CD4-positive, alpha-beta T cell (primary cell): ENCODE results near the gene LPAR6. TPM values are rescaled to one million over a fixed set of nuclear protein-coding genes. Genes with fewer than 3 reads are reported as not detected.

Source experiments
- ATAC-seq: fragments of 200-7000 bp; cut with Tn5 transposase; one replicate; pipeline ENCODE4 v1.10.0; 2022; ENCODE audit warnings: mild to moderate bottlenecking; ENCODE audit not compliant: poor library complexity
- CTCF ChIA-PET: fragments of 350-600 bp; sonication (Branson Sonifier 250); formaldehyde crosslinking; loops from one replicate; lab custom pipeline; 2021; ENCODE audit warnings: antibody characterized with exemption, inconsistent platforms; lab: Charles Lee
- POLR2A ChIA-PET: fragments of 350-600 bp; sonication (Branson Sonifier 250); formaldehyde crosslinking; loops from one replicate; lab custom pipeline; 2021; ENCODE audit warnings: antibody characterized with exemption, inconsistent platforms; lab: Charles Lee
- DNase-seq, 14 experiments: peaks; one replicate each; pipeline ENCODE4 v3.0.0-alpha.2; 2013 to 2020; ENCODE audit warnings: mixed read lengths in 2 of 14
- H3K27ac ChIP-seq, 2 donors: one replicate each; pipeline versions ENCODE4 v1.5.1 to v1.7.0; 2013; ENCODE audit warnings: low read length in 2 of 2, low read depth in 1 of 2, mild to moderate bottlenecking in 1 of 2
- H3K27me3 ChIP-seq, 2 experiments: 1 replicate in 1 of 2; 2 replicates in 1 of 2; pipeline versions ENCODE4 v1.6.1 to v1.7.0; 2013; ENCODE audit warnings: low read length in 2 of 2, control low read depth in 1 of 2, mild to moderate bottlenecking in 1 of 2, moderate library complexity in 1 of 2; ENCODE audit not compliant: insufficient read depth in 2 of 2, control insufficient read depth in 1 of 2
- H3K36me3 ChIP-seq: one replicate; pipeline ENCODE4 v1.6.1; 2013; ENCODE audit warnings: low read length, control low read depth; ENCODE audit not compliant: insufficient read depth
- H3K4me1 ChIP-seq: one replicate; pipeline ENCODE4 v1.6.1; 2013; ENCODE audit warnings: low read length, control low read depth; ENCODE audit not compliant: insufficient read depth
- H3K4me3 ChIP-seq: one replicate; pipeline ENCODE4 v1.5.1; 2013; ENCODE audit warnings: mild to moderate bottlenecking, low read length, moderate library complexity
- H3K9me3 ChIP-seq, 2 experiments: 1 replicate in 1 of 2; 2 replicates in 1 of 2; pipeline versions ENCODE4 v1.6.1 to v1.7.0; 2013; ENCODE audit warnings: low read length in 2 of 2, mild to moderate bottlenecking in 2 of 2, control low read depth in 1 of 2, moderate library complexity in 1 of 2; ENCODE audit not compliant: control insufficient read depth in 1 of 2, insufficient read depth in 1 of 2
- H3K27ac Mint-ChIP-seq: one replicate; pipeline ENCODE4 v1.8.0; 2020; ENCODE audit warnings: mixed read lengths
- H3K27me3 Mint-ChIP-seq: one replicate; pipeline ENCODE4 v1.8.0; 2021; ENCODE audit warnings: mixed read lengths
- H3K36me3 Mint-ChIP-seq: one replicate; pipeline ENCODE4 v1.8.0; 2021; ENCODE audit warnings: low read depth, mixed read lengths
- H3K4me1 Mint-ChIP-seq: one replicate; pipeline ENCODE4 v1.8.0; 2021; ENCODE audit warnings: low read depth, mixed read lengths
- H3K4me3 Mint-ChIP-seq: one replicate; pipeline ENCODE4 v1.8.0; 2020; ENCODE audit warnings: mild to moderate bottlenecking, mixed read lengths
- H3K9me3 Mint-ChIP-seq: one replicate; pipeline ENCODE4 v1.8.0; 2020; ENCODE audit warnings: mixed read lengths
- CTCF ChIP-seq: fragments of 200-600 bp; IDR thresholded peaks from one replicate; pipeline ENCODE4 v1.8.0; 2022; ENCODE audit warnings: antibody characterized with exemption, mild to moderate bottlenecking
- intact Hi-C, 2 experiments: fragments of 100-400 bp; cut with DNase I in 1 of 2; cut with micrococcal nuclease in 1 of 2; formaldehyde crosslinking; loops; one replicate each; pipeline versions ENCODE4 v1.15.1 to v1.9.0; 2023 to 2025; cut with DNase I, micrococcal nuclease
- total RNA-seq, 174 experiments: library from RNA in 2 of 174; stranded (reverse) in 2 of 174; gene quantifications; one replicate each; pipeline ENCODE4 v1.2.3 and lab custom pipeline; 2021 to 2026

LPAR6 gene
- total RNA-seq, 2 experiments from 2014 or later: 15.5 to 19.4 TPM

GRCh38 chr13:48449656-48450055 lies 36.7 kb upstream of the LPAR6 start:
- peaks cover 42% of the 10 kb centered on the region for H3K36me3 Mint-ChIP-seq
- ChIA-PET CTCF (interaction anchor here (0.6 kb wide), 1 partner anchor 55 kb away, joined by 4 read pairs; no protein-coding TSS in a partner anchor), POLR2A (no interaction called here)
- Histone ChIP-seq H3K4me3 (no peak overlapping the region), H3K4me1 (peaks cover 4% of the 10 kb centered on the region), H3K27ac (no peak overlapping the region), H3K9me3 (peaks cover 0 to 5% of the 10 kb centered on the region in 2 experiments), H3K36me3 (peaks cover 12% of the 10 kb centered on the region), H3K27me3 (no peaks in the 10 kb centered on the region)
- H3K27ac Mint-ChIP-seq: no peak overlapping the region
- DNase-seq (no peak), ATAC-seq (no peak)
- H3K4me3 Mint-ChIP-seq: no peak overlapping the region
- H3K9me3 Mint-ChIP-seq: peaks cover 9% of the 10 kb centered on the region
- intact Hi-C loops: loop anchor here in 1 of 2 experiments (5.0 kb wide), 1 partner anchor 37 kb away; the partner anchor contains the start of gene LPAR6
- peaks cover 11% of the 10 kb centered on the region for H3K4me1 Mint-ChIP-seq
- TF ChIP-seq CTCF: no peak
- H3K27me3 Mint-ChIP-seq: no peaks in the 10 kb centered on the region

- H3K27me3 Mint-ChIP-seq: no peaks in the 10 kb centered on the region
- H3K4me1 Mint-ChIP-seq: peaks cover 14% of the 10 kb centered on the region
- Histone ChIP-seq H3K9me3 (peaks cover 0 to 5% of the 10 kb centered on the region in 2 experiments), H3K4me1 (peaks cover 8% of the 10 kb centered on the region), H3K27me3 (no peaks in the 10 kb centered on the region), H3K27ac (no peak overlapping the region), H3K4me3 (peak overlapping the region; percentile 26), H3K36me3 (peaks cover 9% of the 10 kb centered on the region)
- no peak for ATAC-seq
- ChIA-PET CTCF (interaction anchor here (0.6 kb wide), 1 partner anchor 56 kb away, joined by 4 read pairs; no protein-coding TSS in a partner anchor), POLR2A (interaction anchor here (0.7 to 1.3 kb wide), 3 partner anchors 10 to 57 kb away, joined by 3 read pairs; partner anchors contain the start of gene LPAR6)
- H3K36me3 Mint-ChIP-seq: peaks cover 36% of the 10 kb centered on the region
- peaks cover 9% of the 10 kb centered on the region for H3K9me3 Mint-ChIP-seq
- TF ChIP-seq CTCF: no peak
- peak overlapping the region; percentile 24 for H3K27ac Mint-ChIP-seq
- DNase-seq: peak in 2 of 14 experiments; percentile 25 to 35
- intact Hi-C loops: loop anchor here in 1 of 2 experiments (5.0 kb wide), 1 partner anchor 37 kb away; the partner anchor contains the start of gene LPAR6
- peak overlapping the region; percentile 74 for H3K4me3 Mint-ChIP-seq
Measured at GRCh38 chr13:48448959-48449614, 36.2 kb upstream of the LPAR6 start.

- no peak for DNase-seq
- Histone ChIP-seq H3K27me3 (no peaks in the 10 kb centered on the region), H3K9me3 (peaks cover 0 to 5% of the 10 kb centered on the region in 2 experiments), H3K36me3 (peaks cover 3% of the 10 kb centered on the region), H3K4me3 (no peak overlapping the region), H3K4me1 (peaks cover 12% of the 10 kb centered on the region), H3K27ac (no peak overlapping the region)
- Mint-ChIP-seq H3K27me3 (no peaks in the 10 kb centered on the region), H3K4me3 (no peak overlapping the region), H3K4me1 (peaks cover 21% of the 10 kb centered on the region), H3K36me3 (peaks cover 31% of the 10 kb centered on the region), H3K27ac (peak overlapping the region; percentile 24), H3K9me3 (peaks cover 9% of the 10 kb centered on the region)
- intact Hi-C loops: loop anchor here in 1 of 2 experiments (5.0 kb wide), 1 partner anchor 36 kb away; the partner anchor contains the start of gene LPAR6
- ChIA-PET POLR2A (interaction anchor here (0.7 to 1.3 kb wide), 3 partner anchors 10 to 57 kb away, joined by 3 read pairs; partner anchors contain the start of gene LPAR6), CTCF (interaction anchor here (0.7 kb wide), 1 partner anchor 131 kb away, joined by 6 read pairs; no protein-coding TSS in a partner anchor)
- no peak for TF ChIP-seq CTCF
- no peak for ATAC-seq
Measured at GRCh38 chr13:48448285-48448958, 35.5 kb upstream of the LPAR6 start.
